GM12891 (cell line): ENCODE results near the gene RALGAPA1.
"Not testable (repeated sequence)": the region's sequence is repeated elsewhere in the genome, so short reads cannot be mapped to it uniquely, and the experiment has no call there.

ENCODE experiments used
- PAX5 ChIP-seq: IDR thresholded peaks from 2 replicates; pipeline ENCODE4 v1.6.1; 2011; ENCODE audit warnings: low read length, moderate library complexity, mild to moderate bottlenecking; ENCODE audit not compliant: insufficient read depth, severe bottlenecking
- POLR2A ChIP-seq: IDR thresholded peaks from 2 replicates; pipeline ENCODE4 v1.6.1; 2011; ENCODE audit warnings: low read depth, low read length, control low read depth
- POLR2AphosphoS5 ChIP-seq: IDR thresholded peaks from 2 replicates; pipeline ENCODE4 v1.6.1; 2011; ENCODE audit warnings: low read depth, low read length, control low read depth
- POU2F2 ChIP-seq: IDR thresholded peaks from 2 replicates; pipeline ENCODE4 v1.6.1; 2011; ENCODE audit warnings: low read depth, mild to moderate bottlenecking, control low read depth, low read length, moderate library complexity
- SPI1 ChIP-seq: IDR thresholded peaks from 2 replicates; pipeline ENCODE4 v1.6.1; 2011; ENCODE audit warnings: low read depth, low read length, control low read depth
- TAF1 ChIP-seq: IDR thresholded peaks from 2 replicates; pipeline ENCODE4 v1.6.1; 2011; ENCODE audit warnings: low read depth, low read length, control low read depth

DNA sequence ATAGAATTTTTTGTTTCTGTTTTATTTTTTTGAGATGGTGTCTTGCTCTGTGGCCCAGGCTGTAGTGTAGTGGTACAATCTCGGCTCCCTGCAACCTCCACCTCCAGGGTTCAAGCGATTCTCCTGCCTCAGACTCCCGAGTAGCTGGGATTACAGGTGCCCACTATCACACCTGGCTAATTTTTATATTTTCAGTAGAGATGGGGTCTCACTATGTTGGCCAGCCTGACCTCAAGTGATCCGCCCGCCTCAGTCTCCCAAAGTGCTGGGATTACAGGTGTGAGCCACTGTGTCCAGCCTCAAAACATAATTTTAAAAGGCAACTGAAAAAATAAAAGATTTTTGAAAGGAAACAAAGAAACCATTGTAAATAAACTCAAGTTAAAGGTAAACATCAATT lies 31.5 kb downstream of the RALGAPA1 start:
- TF ChIP-seq SPI1, POLR2AphosphoS5, POLR2A, TAF1, POU2F2, PAX5: not testable (repeated sequence)
